ENCODE results near the gene RASGRP2. TPM values are rescaled to one million over a fixed set of nuclear protein-coding genes. Genes with fewer than 3 reads are reported as not detected.

RASGRP2 gene
- total RNA-seq, 1 donor from 2014 or later = not detected

DNA sequence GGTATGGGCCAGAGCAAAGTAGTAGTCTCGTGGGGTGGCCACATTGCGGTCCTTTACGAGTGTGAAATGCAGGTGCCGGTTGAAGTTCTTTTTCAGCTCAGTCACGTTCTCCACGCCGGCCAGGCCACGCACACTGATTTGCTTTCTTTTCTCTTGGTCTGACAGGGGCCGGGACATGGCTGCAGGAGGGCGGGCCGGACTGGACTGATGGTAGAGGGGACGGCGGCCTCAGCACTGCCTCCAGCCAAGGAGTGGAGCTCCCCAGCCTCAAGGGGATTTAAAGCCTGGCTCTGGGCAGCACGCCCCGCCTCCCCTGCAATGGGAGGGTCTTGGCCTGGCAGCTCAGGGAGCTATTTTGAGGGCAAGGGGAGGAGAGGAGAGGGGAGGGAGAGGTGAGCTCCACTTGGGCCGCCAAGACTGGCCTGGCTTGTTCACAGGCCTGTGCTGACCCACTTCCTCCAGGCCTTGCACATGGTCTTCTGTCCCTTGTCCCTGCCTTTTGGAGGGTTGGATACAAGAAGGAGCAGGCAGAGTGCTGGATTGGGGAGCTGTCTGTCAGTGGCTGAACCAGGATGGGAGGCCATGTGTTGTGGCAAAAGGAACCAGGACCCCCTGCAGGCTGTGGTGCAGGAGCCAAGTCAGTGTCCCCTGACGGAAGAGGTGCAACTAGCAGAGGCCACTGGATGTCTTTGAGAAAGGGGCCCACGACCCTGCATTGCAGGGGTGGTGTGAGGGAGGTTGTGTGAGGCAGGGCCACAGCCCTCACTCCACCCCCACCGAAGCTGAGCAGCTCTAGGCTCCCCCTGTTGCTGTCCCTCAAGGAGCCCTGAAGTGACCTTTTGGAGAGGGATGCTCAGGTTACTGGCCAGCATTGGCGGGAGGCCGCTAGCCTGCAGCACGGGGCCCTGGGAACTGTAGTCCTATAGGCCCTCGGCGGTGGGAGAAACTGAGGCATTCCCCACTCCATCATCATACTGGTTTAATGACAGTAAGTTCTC is 16.1 kb upstream of the RASGRP2 start, which contains the start of gene PYGM:
PYGM (minus strand) TSS at position 253 of the 998 bp plus-strand sequence; CDS start at position 177, 76 bp downstream.
- no peak within 1 kb of the TSS for H3K4me3 ChIP-seq (ENCODE audit: low read depth, low read length)

GRCh38 chr11:64759131-64759721 is 15.3 kb upstream of the RASGRP2 start:
- TF ChIP-seq, protein P1, sequence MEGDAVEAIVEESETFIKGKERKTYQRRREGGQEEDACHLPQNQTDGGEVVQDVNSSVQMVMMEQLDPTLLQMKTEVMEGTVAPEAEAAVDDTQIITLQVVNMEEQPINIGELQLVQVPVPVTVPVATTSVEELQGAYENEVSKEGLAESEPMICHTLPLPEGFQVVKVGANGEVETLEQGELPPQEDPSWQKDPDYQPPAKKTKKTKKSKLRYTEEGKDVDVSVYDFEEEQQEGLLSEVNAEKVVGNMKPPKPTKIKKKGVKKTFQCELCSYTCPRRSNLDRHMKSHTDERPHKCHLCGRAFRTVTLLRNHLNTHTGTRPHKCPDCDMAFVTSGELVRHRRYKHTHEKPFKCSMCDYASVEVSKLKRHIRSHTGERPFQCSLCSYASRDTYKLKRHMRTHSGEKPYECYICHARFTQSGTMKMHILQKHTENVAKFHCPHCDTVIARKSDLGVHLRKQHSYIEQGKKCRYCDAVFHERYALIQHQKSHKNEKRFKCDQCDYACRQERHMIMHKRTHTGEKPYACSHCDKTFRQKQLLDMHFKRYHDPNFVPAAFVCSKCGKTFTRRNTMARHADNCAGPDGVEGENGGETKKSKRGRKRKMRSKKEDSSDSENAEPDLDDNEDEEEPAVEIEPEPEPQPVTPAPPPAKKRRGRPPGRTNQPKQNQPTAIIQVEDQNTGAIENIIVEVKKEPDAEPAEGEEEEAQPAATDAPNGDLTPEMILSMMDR (IDR thresholded peaks at IDR 0.05; ENCODE audit: insufficient read depth, low read length, severe bottlenecking) = no peak
- Histone ChIP-seq H3K36me3 (ENCODE audit: control insufficient read depth, insufficient read depth, low read length) (peaks cover 9% of the 10 kb centered on the region), H3K27me3 (ENCODE audit: control insufficient read depth, insufficient read depth, low read length) (peaks cover 2% of the 10 kb centered on the region), H3K4me3 (ENCODE audit: low read depth, low read length) (no peak overlapping the region)
- FAIRE-seq (no peak), DNase-seq (ENCODE audit: low read depth) (no peak)

More for the DNA sequence above, 16.1 kb upstream of the RASGRP2 start, which contains the start of gene PYGM:
- H3K27me3 ChIP-seq (ENCODE audit: control insufficient read depth, insufficient read depth, low read length) = peaks cover 2% of the 10 kb centered on the region
- DNase-seq (ENCODE audit: low read depth) (no peak), FAIRE-seq (no peak)
- peaks cover 14% of the 10 kb centered on the region for H3K36me3 ChIP-seq (ENCODE audit: control insufficient read depth, insufficient read depth, low read length)
- TF ChIP-seq, protein P1 (IDR thresholded peaks at IDR 0.05; ENCODE audit: insufficient read depth, low read length, severe bottlenecking) = no peak

DNA sequence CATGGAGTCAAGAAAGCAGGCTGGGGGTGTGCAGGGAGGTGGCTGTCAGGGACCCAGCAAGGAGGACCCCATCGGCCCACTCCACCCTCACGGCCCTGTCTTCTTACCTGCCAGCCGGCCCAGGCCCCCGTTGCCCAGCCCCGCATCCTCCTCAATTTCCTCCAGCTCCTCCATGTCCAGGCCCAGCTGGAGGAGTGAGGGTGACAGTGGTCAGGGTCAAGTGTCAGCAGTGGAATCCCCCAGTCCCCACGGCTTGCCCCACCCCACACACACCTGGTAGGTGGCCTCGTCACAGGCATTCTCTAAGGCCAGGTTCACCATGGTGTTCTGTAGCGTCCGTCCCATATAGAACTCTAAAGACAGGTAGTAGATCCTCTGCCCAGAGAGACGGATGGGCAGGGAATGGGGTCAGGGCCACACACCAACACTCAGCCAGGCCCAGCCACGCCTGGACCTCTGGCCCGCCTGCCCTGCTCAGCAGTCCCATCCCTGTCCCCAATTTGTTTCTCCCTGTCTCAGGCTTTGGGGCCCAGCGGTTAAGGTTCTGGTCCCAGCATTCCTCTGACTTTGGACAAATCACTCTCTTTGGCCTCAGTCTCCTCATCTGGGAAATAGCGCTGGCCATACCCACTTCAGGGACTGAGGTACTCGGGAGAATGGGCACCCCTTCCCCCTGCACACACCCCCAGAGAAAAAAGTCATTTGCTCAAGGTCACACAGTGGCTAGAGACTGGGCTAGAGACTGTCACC is 14.6 kb upstream of the RASGRP2 start:
- Histone ChIP-seq H3K36me3 (ENCODE audit: control insufficient read depth, insufficient read depth, low read length) (peaks cover 3% of the 10 kb centered on the region), H3K4me3 (ENCODE audit: low read depth, low read length) (no peak overlapping the region), H3K27me3 (ENCODE audit: control insufficient read depth, insufficient read depth, low read length) (peaks cover 2% of the 10 kb centered on the region)
- no peak for DNase-seq (ENCODE audit: low read depth)
- no peak for FAIRE-seq
- TF ChIP-seq, protein P1 (IDR thresholded peaks at IDR 0.05; ENCODE audit: insufficient read depth, low read length, severe bottlenecking) = no peak

DNA sequence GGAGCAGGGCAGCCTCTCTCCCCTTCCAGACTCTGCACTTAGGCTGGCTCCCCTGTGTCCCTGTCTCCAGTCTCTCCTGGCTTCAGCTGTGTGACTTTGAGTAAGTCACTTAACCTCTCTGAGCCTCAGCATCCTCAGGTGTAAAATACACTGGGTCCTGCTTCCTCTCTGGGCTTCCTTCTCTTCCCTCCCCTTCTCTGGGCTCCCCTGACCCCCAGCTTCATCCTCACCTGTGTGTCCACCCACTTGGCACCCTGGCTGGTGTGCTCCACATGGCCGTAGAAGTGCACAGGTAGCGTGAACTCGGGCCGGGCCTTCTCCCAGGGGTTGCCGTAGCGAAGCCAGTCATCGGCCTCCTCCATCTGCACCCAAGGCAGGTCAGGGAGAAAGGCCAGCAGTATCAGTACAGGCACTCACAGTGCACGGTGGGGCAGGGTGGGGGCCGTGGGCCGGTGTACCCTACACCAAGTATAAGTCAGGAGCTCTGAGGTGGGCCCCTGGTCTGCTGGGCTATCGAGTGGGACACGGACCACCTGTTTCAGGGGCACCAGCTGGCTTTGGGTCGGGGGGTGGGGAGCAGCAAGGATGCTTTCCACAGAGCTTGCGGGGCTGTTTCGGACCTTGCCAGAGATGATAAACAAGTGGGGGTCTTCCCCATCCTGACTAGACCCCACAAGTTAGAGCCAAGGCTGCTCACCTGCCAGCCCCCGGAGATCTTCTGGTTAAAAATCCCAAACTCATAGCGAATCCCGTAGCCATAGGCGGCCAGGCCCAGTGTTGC is 13.8 kb upstream of the RASGRP2 start:
- H3K27me3 ChIP-seq (ENCODE audit: control insufficient read depth, insufficient read depth, low read length) = peaks cover 2% of the 10 kb centered on the region
- H3K4me3 ChIP-seq (ENCODE audit: low read depth, low read length) = no peak overlapping the region
- TF ChIP-seq, protein P1 (IDR thresholded peaks at IDR 0.05; ENCODE audit: insufficient read depth, low read length, severe bottlenecking) = no peak
- H3K36me3 ChIP-seq (ENCODE audit: control insufficient read depth, insufficient read depth, low read length) = no peaks in the 10 kb centered on the region
- FAIRE-seq = no peak
- no peak for DNase-seq (ENCODE audit: low read depth)
